H1 (cell line): ENCODE measurements around the gene CFAP97D2. TPM values are rescaled to one million over a fixed set of nuclear protein-coding genes. Genes with fewer than 3 reads are reported as not detected.

Experiments
- BRCA1 ChIP-seq: IDR thresholded peaks from 2 replicates; pipeline ENCODE4 v1.6.1; 2012; ENCODE audit warnings: low read depth, low read length, improper control_type of control experiment
- CBX8 ChIP-seq: fragments of 300-800, 300-1000 bp; sonication (generic); IDR thresholded peaks from 2 replicates; pipeline ENCODE4 v1.7.1; 2016; ENCODE audit warnings: low read depth, low read length, borderline replicate concordance
- CTBP2 ChIP-seq: IDR thresholded peaks from 2 replicates; pipeline ENCODE4 v1.7.0; 2011; ENCODE audit warnings: borderline replicate concordance, mild to moderate bottlenecking, moderate library complexity, mixed read lengths, low read length; ENCODE audit not compliant: insufficient read depth, insufficient read length
- KDM5A ChIP-seq: fragments of 200-600 bp; IDR thresholded peaks from 2 replicates; pipeline ENCODE4 v1.7.1; 2012; ENCODE audit warnings: mild to moderate bottlenecking, low read length, inconsistent platforms, mixed read lengths
- PHF8 ChIP-seq: fragments of 200-600 bp; sonication (generic); conservative IDR thresholded peaks from 2 replicates; pipeline ENCODE4 v1.7.1; 2012; ENCODE audit warnings: low read depth, mild to moderate bottlenecking, inconsistent platforms, low read length, moderate library complexity
- POLR2A ChIP-seq, 2 experiments: IDR thresholded peaks; 1 replicate in 1 of 2; 2 replicates in 1 of 2; pipeline ENCODE4 v1.6.1; 2011; ENCODE audit warnings: low read depth in 2 of 2, low read length in 2 of 2, mild to moderate bottlenecking in 2 of 2; ENCODE audit errors: control extremely low read depth in 1 of 2
- TAF7 ChIP-seq: optimal IDR thresholded peaks from 2 replicates; pipeline ENCODE3; 2011; ENCODE audit warnings: low read depth, mild to moderate bottlenecking, inconsistent platforms, low read length, moderate library complexity, borderline replicate concordance
- polyA plus RNA-seq, 7 experiments: library from polyadenylated mRNA; depleted of rRNA in 3 of 7; stranded (reverse) in 5 of 7; unstranded in 2 of 7; fragments of >200 nt in 5 of 7; fragments of 200-250 nt in 2 of 7; gene quantifications; 1 replicate in 5 of 7; 2 replicates in 1 of 7; 4 replicates in 1 of 7; pipeline versions ENCODE4 v1.2.1 to v1.2.3, GENCODE V29; 2011 to 2013; ENCODE audit warnings: missing spikeins in 2 of 7, mixed read lengths in 2 of 7
- total RNA-seq: library from RNA; stranded (reverse); fragmentation: NEBNext Ultra II Directional; extraction: Animal tissue kit (Norgen Biotek cat#: 25700); gene quantifications from 2 replicates; pipeline ENCODE4 v1.2.1, GENCODE V29; 2021
- TF ChIP-seq, protein P1 (sequence below): fragments of 300-600 bp; sonication (generic); IDR thresholded peaks from 2 replicates; pipeline ENCODE4 v1.7.1; 2012; ENCODE audit warnings: low read length, moderate library complexity, mild to moderate bottlenecking, inconsistent platforms; ENCODE audit not compliant: insufficient replicate concordance

CFAP97D2 gene
- total and polyA plus RNA-seq, 2 of the 8 experiments (the other 6 are each of a cell fraction or from before 2014, with no cell fraction given) = not detected

DNA sequence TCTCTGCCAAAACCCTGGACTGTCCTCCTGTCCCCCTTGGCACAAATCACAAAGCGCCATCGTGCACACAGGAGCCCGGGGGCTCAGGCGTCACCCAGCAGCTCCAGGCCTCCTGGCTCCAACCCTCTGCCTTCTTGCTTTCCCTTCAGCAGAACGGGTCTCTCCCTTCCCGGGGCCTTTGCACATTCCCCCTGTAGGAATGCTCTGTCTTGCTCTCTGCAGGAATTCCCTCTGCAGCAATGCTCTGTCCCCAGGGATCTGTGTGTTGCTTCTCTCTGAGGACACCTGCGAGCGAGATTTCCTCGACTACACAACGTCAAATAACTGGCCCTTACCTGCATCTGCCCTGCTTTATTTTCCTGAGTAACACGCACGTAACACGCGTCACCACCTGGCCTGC, 33.3 kb upstream of the CFAP97D2 start (continued):
- TF ChIP-seq, protein P1, sequence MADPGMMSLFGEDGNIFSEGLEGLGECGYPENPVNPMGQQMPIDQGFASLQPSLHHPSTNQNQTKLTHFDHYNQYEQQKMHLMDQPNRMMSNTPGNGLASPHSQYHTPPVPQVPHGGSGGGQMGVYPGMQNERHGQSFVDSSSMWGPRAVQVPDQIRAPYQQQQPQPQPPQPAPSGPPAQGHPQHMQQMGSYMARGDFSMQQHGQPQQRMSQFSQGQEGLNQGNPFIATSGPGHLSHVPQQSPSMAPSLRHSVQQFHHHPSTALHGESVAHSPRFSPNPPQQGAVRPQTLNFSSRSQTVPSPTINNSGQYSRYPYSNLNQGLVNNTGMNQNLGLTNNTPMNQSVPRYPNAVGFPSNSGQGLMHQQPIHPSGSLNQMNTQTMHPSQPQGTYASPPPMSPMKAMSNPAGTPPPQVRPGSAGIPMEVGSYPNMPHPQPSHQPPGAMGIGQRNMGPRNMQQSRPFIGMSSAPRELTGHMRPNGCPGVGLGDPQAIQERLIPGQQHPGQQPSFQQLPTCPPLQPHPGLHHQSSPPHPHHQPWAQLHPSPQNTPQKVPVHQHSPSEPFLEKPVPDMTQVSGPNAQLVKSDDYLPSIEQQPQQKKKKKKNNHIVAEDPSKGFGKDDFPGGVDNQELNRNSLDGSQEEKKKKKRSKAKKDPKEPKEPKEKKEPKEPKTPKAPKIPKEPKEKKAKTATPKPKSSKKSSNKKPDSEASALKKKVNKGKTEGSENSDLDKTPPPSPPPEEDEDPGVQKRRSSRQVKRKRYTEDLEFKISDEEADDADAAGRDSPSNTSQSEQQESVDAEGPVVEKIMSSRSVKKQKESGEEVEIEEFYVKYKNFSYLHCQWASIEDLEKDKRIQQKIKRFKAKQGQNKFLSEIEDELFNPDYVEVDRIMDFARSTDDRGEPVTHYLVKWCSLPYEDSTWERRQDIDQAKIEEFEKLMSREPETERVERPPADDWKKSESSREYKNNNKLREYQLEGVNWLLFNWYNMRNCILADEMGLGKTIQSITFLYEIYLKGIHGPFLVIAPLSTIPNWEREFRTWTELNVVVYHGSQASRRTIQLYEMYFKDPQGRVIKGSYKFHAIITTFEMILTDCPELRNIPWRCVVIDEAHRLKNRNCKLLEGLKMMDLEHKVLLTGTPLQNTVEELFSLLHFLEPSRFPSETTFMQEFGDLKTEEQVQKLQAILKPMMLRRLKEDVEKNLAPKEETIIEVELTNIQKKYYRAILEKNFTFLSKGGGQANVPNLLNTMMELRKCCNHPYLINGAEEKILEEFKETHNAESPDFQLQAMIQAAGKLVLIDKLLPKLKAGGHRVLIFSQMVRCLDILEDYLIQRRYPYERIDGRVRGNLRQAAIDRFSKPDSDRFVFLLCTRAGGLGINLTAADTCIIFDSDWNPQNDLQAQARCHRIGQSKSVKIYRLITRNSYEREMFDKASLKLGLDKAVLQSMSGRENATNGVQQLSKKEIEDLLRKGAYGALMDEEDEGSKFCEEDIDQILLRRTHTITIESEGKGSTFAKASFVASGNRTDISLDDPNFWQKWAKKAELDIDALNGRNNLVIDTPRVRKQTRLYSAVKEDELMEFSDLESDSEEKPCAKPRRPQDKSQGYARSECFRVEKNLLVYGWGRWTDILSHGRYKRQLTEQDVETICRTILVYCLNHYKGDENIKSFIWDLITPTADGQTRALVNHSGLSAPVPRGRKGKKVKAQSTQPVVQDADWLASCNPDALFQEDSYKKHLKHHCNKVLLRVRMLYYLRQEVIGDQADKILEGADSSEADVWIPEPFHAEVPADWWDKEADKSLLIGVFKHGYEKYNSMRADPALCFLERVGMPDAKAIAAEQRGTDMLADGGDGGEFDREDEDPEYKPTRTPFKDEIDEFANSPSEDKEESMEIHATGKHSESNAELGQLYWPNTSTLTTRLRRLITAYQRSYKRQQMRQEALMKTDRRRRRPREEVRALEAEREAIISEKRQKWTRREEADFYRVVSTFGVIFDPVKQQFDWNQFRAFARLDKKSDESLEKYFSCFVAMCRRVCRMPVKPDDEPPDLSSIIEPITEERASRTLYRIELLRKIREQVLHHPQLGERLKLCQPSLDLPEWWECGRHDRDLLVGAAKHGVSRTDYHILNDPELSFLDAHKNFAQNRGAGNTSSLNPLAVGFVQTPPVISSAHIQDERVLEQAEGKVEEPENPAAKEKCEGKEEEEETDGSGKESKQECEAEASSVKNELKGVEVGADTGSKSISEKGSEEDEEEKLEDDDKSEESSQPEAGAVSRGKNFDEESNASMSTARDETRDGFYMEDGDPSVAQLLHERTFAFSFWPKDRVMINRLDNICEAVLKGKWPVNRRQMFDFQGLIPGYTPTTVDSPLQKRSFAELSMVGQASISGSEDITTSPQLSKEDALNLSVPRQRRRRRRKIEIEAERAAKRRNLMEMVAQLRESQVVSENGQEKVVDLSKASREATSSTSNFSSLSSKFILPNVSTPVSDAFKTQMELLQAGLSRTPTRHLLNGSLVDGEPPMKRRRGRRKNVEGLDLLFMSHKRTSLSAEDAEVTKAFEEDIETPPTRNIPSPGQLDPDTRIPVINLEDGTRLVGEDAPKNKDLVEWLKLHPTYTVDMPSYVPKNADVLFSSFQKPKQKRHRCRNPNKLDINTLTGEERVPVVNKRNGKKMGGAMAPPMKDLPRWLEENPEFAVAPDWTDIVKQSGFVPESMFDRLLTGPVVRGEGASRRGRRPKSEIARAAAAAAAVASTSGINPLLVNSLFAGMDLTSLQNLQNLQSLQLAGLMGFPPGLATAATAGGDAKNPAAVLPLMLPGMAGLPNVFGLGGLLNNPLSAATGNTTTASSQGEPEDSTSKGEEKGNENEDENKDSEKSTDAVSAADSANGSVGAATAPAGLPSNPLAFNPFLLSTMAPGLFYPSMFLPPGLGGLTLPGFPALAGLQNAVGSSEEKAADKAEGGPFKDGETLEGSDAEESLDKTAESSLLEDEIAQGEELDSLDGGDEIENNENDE = no peak
- TF ChIP-seq CTBP2 (no peak), BRCA1 (no peak), TAF7 (no peak), POLR2A (IDR thresholded peaks at IDR 0.05; ENCODE audit: control extremely low read depth in 1 of 2, low read depth in 2 of 2, low read length in 2 of 2) (no peak), KDM5A (no peak), PHF8 (no peak), CBX8 (no peak)
